ENCODE measurements around the gene TBP. TPM values are rescaled to one million over a fixed set of nuclear protein-coding genes. Genes with fewer than 3 reads are reported as not detected.

The TBP gene
- total and polyA plus RNA-seq, 2 of the 13 experiments (the other 11 are each of a cell fraction or from before 2014, with no cell fraction given) = 21.7 to 28.1 TPM

- TF ChIP-seq ZNF777 (CRISPR knock-in tag; IDR thresholded peaks at IDR 0.05) (no peak), ATAD3A (CRISPR knock-in tag; IDR thresholded peaks at IDR 0.05) (no peak), CREB1 (IDR thresholded peaks at IDR 0.05) (no peak), CREB1 (CRISPR knock-in tag; IDR thresholded peaks at IDR 0.05) (no peak)
Observed at GRCh38 chr6:170537329-170537728, 16.8 kb upstream of the TBP start (continued).

DNA sequence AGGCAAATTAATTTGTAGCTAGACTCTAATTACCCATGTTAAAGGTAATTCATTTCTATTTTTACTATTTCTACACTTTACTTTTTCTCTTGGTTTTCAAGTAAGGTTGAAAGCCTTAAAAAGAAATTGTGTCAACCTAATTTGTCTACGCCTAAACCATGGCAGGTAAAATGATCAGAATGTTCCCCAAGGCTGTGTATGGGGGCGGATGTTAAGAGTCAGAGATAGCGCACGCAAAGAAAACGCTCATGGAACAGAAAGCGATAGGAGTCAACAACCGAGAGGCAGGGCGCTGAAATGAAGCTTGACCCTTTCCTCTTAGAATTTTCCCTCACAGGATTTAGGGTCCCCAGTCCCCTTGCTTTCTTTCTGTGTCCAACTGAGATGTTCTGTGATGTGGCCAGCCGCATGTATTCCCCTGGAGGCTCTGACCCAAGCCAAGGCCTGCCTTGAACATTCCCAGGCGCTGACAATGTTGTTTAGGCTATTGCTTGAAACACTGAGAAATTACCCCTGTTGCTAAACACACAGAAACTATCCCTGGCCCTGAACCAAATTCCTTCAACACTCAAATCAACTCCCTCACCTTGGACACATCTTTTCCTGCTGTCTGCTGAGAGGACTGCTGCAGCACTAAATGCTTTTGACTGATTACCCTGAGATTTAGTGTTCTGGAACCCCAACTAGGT is 12.0 kb upstream of the TBP start:
- H3K27me3 ChIP-seq (ENCODE audit: control insufficient read depth in 1 of 2, insufficient read depth in 2 of 2, low read length in 2 of 2) = no peaks in the 10 kb centered on the region
- peaks cover 20% of the 10 kb centered on the region; the same call in 1 of the 2 replicates for H4K20me1 ChIP-seq (ENCODE audit: insufficient read depth, low read length)
- CTCF ChIA-PET (ENCODE audit: low intra/inter-chr PET ratio, low total read pairs) = no interaction called here

GRCh38 chr6:170545405-170545804 is 8.8 kb upstream of the TBP start:
- H3K4me1 ChIP-seq (ENCODE audit: insufficient read depth, low read length) = peaks cover 15% of the 10 kb centered on the region
- CTCF ChIA-PET (ENCODE audit: low intra/inter-chr PET ratio, low total read pairs) = no interaction called here
- no peaks in the 10 kb centered on the region for H3K27me3 ChIP-seq (ENCODE audit: control insufficient read depth in 1 of 2, insufficient read depth in 2 of 2, low read length in 2 of 2)
- POLR2A ChIA-PET = no interaction called here
- no peaks in the 10 kb centered on the region for H3K9me3 ChIP-seq (ENCODE audit: low read length)
- intact Hi-C loops (cut with micrococcal nuclease; ENCODE audit: unreplicated experiment) (no loop called here), in situ Hi-C loops (cut with HindIII; ENCODE audit: extremely low pct_ligation_motif_present, low pct_unique_long_range_greater_than_20kb) (no loop called here)
- peaks cover 42% of the 10 kb centered on the region for H4K20me1 ChIP-seq (ENCODE audit: insufficient read depth, low read length)
- peaks cover 34 to 96% of the 10 kb centered on the region in 2 experiments for H3K36me3 ChIP-seq (replicated peaks in 1 of 2; ENCODE audit: control insufficient read depth in 1 of 2, insufficient read depth in 2 of 2, low read length in 2 of 2)
- peaks cover 65% of the 10 kb centered on the region for H3K79me2 ChIP-seq (ENCODE audit: insufficient read depth, low read length)
- BruUV-seq (replicated peaks) = no TSS peak
- ATAC-seq (no peak), FAIRE-seq (no peak), DNase-seq (ENCODE audit: low spot score) (no peak)
- H2AFZ ChIP-seq (ENCODE audit: low read length) = no peak overlapping the region
- no peak overlapping the region for H3K4me3 ChIP-seq (replicated peaks in 1 of 3; ENCODE audit: insufficient read depth in 1 of 3, low read depth in 2 of 3, low read length in 3 of 3)
- H3K4me2 ChIP-seq (ENCODE audit: low read depth, low read length) = no peak overlapping the region
- 88% methylated on average over 2 of the region's 2 CpGs for WGBS (ENCODE audit: low lambda C conversion rate)
- H3K27ac ChIP-seq (ENCODE audit: extremely low read length, insufficient read depth, low read length) = no peak overlapping the region
- H3K9ac ChIP-seq (ENCODE audit: insufficient read depth, low read depth, low read length) = no peak overlapping the region
- TF ChIP-seq RNF219 (CRISPR knock-in tag; IDR thresholded peaks at IDR 0.05) (no peak), TSC22D2 (CRISPR knock-in tag; IDR thresholded peaks at IDR 0.05; ENCODE audit: borderline replicate concordance) (no peak), PLRG1 (conservative IDR thresholded peaks at IDR 0.05) (no peak), YEATS4 (CRISPR knock-in tag; IDR thresholded peaks at IDR 0.05; ENCODE audit: borderline replicate concordance) (no peak), CENPX (CRISPR knock-in tag; IDR thresholded peaks at IDR 0.05) (no peak), NFKBIZ (CRISPR knock-in tag; IDR thresholded peaks at IDR 0.05) (no peak), NBN (conservative IDR thresholded peaks at IDR 0.05) (no peak), THAP11 (CRISPR knock-in tag; IDR thresholded peaks at IDR 0.05) (no peak), ZNF350 (CRISPR knock-in tag; IDR thresholded peaks at IDR 0.05; ENCODE audit: borderline replicate concordance, low read depth) (no peak)

More for the DNA sequence above, 12.0 kb upstream of the TBP start:
- Histone ChIP-seq H3K4me2 (ENCODE audit: low read depth, low read length) (no peak overlapping the region), H3K36me3 (replicated peaks in 1 of 2; ENCODE audit: control insufficient read depth in 1 of 2, insufficient read depth in 2 of 2, low read length in 2 of 2) (peaks cover 35 to 95% of the 10 kb centered on the region in 2 experiments), H3K4me1 (ENCODE audit: insufficient read depth, low read length) (no peaks in the 10 kb centered on the region), H3K9ac (ENCODE audit: insufficient read depth, low read depth, low read length) (no peak overlapping the region), H2AFZ (ENCODE audit: low read length) (no peak overlapping the region), H3K4me3 (replicated peaks in 1 of 3; ENCODE audit: insufficient read depth in 1 of 3, low read depth in 2 of 3, low read length in 3 of 3) (no peak overlapping the region), H3K9me3 (ENCODE audit: low read length) (no peaks in the 10 kb centered on the region), H3K27ac (ENCODE audit: extremely low read length, insufficient read depth, low read length) (no peak overlapping the region), H3K79me2 (ENCODE audit: insufficient read depth, low read length) (peaks cover 39% of the 10 kb centered on the region)
- 96% methylated on average over 10 of the region's 10 CpGs for WGBS (ENCODE audit: low lambda C conversion rate)
- in situ Hi-C loops (cut with HindIII; ENCODE audit: extremely low pct_ligation_motif_present, low pct_unique_long_range_greater_than_20kb) (no loop called here), intact Hi-C loops (cut with micrococcal nuclease; ENCODE audit: unreplicated experiment) (no loop called here)
- POLR2A ChIA-PET = interaction anchor here (0.9 kb wide), 1 partner anchor 10 kb away, joined by 4 read pairs; the partner anchor contains the start of gene PSMB1
- ATAC-seq = no peak
- BruUV-seq (replicated peaks) = no TSS peak
- no peak for FAIRE-seq
- no peak for DNase-seq (ENCODE audit: low spot score)
- TF ChIP-seq POLR2AphosphoS2 (IDR thresholded peaks at IDR 0.05; ENCODE audit: low read depth, low read length) (peak; percentile 55; the same call in 1 of the 2 replicates), ZNF777 (CRISPR knock-in tag; IDR thresholded peaks at IDR 0.05) (0 out of 2 replicates have a peak, but pooled peaks have one; percentile 23), ZNF598 (CRISPR knock-in tag; IDR thresholded peaks at IDR 0.05; ENCODE audit: borderline replicate concordance) (no peak), RBM22 (optimal IDR thresholded peaks at IDR 0.05; ENCODE audit: low read length) (peak; percentile 88)

All from HepG2 (cell line).